ENCODE data around the gene PRMT2. TPM values are rescaled to one million over a fixed set of nuclear protein-coding genes. Genes with fewer than 3 reads are reported as not detected.

The PRMT2 gene
- total RNA-seq, 1 experiment from 2014 or later = 53.7 TPM

DNA sequence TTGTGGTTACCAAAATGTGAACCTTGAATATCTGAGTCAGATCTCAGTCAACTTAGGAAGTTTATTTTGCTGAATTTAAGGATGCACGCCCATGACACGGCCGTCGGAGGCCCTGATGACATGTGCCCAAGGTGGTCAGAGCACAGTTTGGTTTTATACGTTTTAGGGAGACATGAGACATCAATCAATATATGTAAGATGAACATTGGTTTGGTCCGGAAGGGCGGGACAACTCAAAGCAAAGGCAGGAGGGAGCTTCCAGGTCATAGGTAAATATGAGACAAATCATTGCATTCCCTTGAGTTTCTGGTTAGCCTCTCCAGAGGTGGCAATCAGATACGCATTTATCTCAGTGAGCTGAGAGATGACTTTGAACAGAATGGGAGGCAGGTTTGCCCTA is 1.0 kb upstream of the PRMT2 start (continued):
- TF ChIP-seq, protein P1, sequence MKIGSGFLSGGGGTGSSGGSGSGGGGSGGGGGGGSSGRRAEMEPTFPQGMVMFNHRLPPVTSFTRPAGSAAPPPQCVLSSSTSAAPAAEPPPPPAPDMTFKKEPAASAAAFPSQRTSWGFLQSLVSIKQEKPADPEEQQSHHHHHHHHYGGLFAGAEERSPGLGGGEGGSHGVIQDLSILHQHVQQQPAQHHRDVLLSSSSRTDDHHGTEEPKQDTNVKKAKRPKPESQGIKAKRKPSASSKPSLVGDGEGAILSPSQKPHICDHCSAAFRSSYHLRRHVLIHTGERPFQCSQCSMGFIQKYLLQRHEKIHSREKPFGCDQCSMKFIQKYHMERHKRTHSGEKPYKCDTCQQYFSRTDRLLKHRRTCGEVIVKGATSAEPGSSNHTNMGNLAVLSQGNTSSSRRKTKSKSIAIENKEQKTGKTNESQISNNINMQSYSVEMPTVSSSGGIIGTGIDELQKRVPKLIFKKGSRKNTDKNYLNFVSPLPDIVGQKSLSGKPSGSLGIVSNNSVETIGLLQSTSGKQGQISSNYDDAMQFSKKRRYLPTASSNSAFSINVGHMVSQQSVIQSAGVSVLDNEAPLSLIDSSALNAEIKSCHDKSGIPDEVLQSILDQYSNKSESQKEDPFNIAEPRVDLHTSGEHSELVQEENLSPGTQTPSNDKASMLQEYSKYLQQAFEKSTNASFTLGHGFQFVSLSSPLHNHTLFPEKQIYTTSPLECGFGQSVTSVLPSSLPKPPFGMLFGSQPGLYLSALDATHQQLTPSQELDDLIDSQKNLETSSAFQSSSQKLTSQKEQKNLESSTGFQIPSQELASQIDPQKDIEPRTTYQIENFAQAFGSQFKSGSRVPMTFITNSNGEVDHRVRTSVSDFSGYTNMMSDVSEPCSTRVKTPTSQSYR (CRISPR knock-in tag; IDR thresholded peaks at IDR 0.05) = no peak

DNA sequence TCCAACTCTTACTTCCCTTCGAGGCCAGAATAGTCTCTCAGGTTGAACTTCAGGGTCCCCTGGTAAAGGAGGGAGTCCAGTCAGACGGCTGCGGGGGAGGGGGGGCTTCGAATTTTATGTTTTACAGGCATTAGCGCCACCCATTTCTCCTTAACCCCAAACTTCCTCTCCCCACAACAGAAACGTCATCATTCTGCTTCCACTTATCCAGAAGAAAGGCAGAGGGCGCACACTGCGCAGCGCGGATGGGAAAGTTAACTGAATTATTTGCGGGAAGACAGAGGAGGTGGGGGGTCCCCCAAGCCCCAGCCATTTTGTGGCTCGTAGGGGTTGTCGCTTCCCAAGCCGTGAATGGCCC is 529 bp upstream of the PRMT2 start:
- Mint-ChIP-seq H3K36me3 (peaks cover 7% of the 10 kb centered on the region), H3K27me3 (ENCODE audit: low read depth) (peaks cover 2% of the 10 kb centered on the region; the same call in 1 of the 2 replicates), H3K27ac (peak overlapping the region; percentile 92), H3K4me3 (peak overlapping the region; percentile 87), H3K9me3 (peaks cover 5% of the 10 kb centered on the region; the same call in 1 of the 2 replicates), H3K4me1 (peaks cover 41% of the 10 kb centered on the region)
- TF ChIP-seq TP53 (CRISPR knock-in tag; IDR thresholded peaks at IDR 0.05) (no peak), ETV6 (CRISPR knock-in tag; IDR thresholded peaks at IDR 0.05) (no peak), HMGA2 (CRISPR knock-in tag; IDR thresholded peaks at IDR 0.05) (no peak), ZNF138 (CRISPR knock-in tag; conservative IDR thresholded peaks at IDR 0.05) (no peak), ERG (CRISPR knock-in tag; IDR thresholded peaks at IDR 0.05) (0 out of 2 replicates have a peak, but pooled peaks have one; percentile 53), ARID4B (CRISPR knock-in tag; IDR thresholded peaks at IDR 0.05; ENCODE audit: borderline replicate concordance) (0 out of 2 replicates have a peak, but pooled peaks have one; percentile 26), ZNF532 (CRISPR knock-in tag; IDR thresholded peaks at IDR 0.05; ENCODE audit: borderline replicate concordance) (no peak), OVOL2 (CRISPR knock-in tag; IDR thresholded peaks at IDR 0.05; ENCODE audit: borderline replicate concordance) (no peak), HMGXB4 (CRISPR knock-in tag; IDR thresholded peaks at IDR 0.05) (no peak)
- TF ChIP-seq, protein P2, sequence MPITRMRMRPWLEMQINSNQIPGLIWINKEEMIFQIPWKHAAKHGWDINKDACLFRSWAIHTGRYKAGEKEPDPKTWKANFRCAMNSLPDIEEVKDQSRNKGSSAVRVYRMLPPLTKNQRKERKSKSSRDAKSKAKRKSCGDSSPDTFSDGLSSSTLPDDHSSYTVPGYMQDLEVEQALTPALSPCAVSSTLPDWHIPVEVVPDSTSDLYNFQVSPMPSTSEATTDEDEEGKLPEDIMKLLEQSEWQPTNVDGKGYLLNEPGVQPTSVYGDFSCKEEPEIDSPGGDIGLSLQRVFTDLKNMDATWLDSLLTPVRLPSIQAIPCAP (CRISPR knock-in tag; IDR thresholded peaks at IDR 0.05) = no peak
- TF ChIP-seq, protein P3, sequence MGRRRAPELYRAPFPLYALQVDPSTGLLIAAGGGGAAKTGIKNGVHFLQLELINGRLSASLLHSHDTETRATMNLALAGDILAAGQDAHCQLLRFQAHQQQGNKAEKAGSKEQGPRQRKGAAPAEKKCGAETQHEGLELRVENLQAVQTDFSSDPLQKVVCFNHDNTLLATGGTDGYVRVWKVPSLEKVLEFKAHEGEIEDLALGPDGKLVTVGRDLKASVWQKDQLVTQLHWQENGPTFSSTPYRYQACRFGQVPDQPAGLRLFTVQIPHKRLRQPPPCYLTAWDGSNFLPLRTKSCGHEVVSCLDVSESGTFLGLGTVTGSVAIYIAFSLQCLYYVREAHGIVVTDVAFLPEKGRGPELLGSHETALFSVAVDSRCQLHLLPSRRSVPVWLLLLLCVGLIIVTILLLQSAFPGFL (CRISPR knock-in tag; IDR thresholded peaks at IDR 0.05; ENCODE audit: borderline replicate concordance) = no peak
- ATAC-seq = peak; percentile 66
- CTCF ChIA-PET = interaction anchor here (0.8 to 1.7 kb wide), 3 partner anchors 13 to 81 kb away, joined by 3 to 5 read pairs (median 4); no protein-coding TSS in a partner anchor
- DNase-seq (ENCODE audit: low spot score) = peak; percentile 61
- POLR2A ChIA-PET = interaction anchor here (0.6 to 1.1 kb wide), 4 partner anchors 10 to 176 kb away, joined by 3 read pairs; no protein-coding TSS in a partner anchor
